Stimulated activated CD8-positive, alpha-beta memory T cell treated with anti-CD3 and anti-CD28 coated beads, Interleukin-4, amount 100 ng/mL, for 48 hours (primary cell): ENCODE results near the gene HPS1.
"Not testable (repeated sequence)": the region's sequence is repeated elsewhere in the genome, so short reads cannot be mapped to it uniquely, and the experiment has no call there.

ENCODE experiments used
- DNase-seq: peaks from one replicate; pipeline ENCODE4 v3.0.0-alpha.2; 2020

The HPS1 gene

GRCh38 chr10:98384531-98385133 is 62.1 kb downstream of the HPS1 start:
- no peak for DNase-seq

GRCh38 chr10:98383869-98384268 is 62.9 kb downstream of the HPS1 start:
- DNase-seq = no peak

GRCh38 chr10:98383134-98383667 is 63.5 kb downstream of the HPS1 start:
- DNase-seq = not testable (repeated sequence)

- no peak for DNase-seq
These were observed 64.0 kb downstream of the HPS1 start for GRCh38 chr10:98382691-98383101.

GRCh38 chr10:98380493-98381339 is 66.0 kb downstream of the HPS1 start:
- DNase-seq = no peak

GRCh38 chr10:98378722-98379121 is 68.0 kb downstream of the HPS1 start:
- no peak for DNase-seq

- no peak for DNase-seq
These were observed 69.2 kb downstream of the HPS1 start for GRCh38 chr10:98377536-98377935.

GRCh38 chr10:98377001-98377400 is 69.7 kb downstream of the HPS1 start:
- DNase-seq = no peak

- DNase-seq = no peak
These were observed 70.2 kb downstream of the HPS1 start for GRCh38 chr10:98376485-98376884.

- DNase-seq = no peak
These were observed 72.3 kb downstream of the HPS1 start for GRCh38 chr10:98374217-98374985.

GRCh38 chr10:98373260-98374040 is 73.3 kb downstream of the HPS1 start:
- DNase-seq = no peak

GRCh38 chr10:98370831-98371820 is 75.6 kb downstream of the HPS1 start:
- DNase-seq = no peak

- no peak for DNase-seq
These were observed 76.9 kb downstream of the HPS1 start for GRCh38 chr10:98369801-98370200.

- DNase-seq = no peak
These were observed 78.1 kb downstream of the HPS1 start for GRCh38 chr10:98368644-98369043.

GRCh38 chr10:98367604-98368451 is 78.9 kb downstream of the HPS1 start:
- no peak for DNase-seq
